Measurements from ENCODE around the gene GUCY2D. TPM values are rescaled to one million over a fixed set of nuclear protein-coding genes. Genes with fewer than 3 reads are reported as not detected.
"Not testable (repeated sequence)": the region's sequence is repeated elsewhere in the genome, so short reads cannot be mapped to it uniquely, and the experiment has no call there.

Gene GUCY2D
- total RNA-seq, result not detected in 2 replicates

DNA sequence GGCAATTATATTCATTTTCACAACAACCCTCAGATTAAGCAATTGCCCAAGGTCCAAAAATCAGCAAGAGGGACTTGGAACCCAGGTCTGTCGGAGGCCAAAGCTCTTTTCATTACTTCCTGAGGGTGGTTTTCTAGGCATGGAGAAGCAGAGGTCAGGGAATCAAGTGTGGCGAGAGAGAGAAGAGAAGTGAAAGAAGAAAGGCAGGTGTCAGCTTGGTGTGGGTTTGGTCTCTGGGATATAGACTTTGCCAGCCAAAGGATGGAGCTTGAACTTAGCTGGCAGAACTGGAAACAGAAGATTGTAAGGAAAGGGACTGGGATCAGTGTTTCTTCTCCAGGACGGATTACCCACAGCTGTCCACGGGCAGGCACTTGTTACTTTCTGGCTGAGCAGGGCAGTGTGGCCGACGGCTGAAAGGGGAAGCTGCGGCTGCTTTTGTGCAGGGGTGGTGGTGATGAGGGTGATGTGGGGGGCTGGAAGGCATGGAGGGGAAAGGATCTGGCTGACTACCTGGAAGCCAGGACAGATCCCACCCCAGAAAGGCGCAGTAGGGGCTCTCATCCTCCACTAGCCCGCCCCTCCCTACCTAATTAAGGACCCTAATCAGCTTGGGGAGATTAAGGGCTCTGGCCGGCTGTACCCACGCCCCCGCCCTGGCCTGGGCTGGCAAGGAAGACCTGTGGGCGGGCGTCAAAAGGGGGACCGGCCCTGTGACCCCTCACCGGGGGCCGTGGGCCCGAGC lies at the start of gene GUCY2D:
GUCY2D (plus strand) TSS at position 640 of the 745 bp plus-strand sequence. CDS start 433 bp downstream, outside the sequence.
- no peak for DNase-seq

DNA sequence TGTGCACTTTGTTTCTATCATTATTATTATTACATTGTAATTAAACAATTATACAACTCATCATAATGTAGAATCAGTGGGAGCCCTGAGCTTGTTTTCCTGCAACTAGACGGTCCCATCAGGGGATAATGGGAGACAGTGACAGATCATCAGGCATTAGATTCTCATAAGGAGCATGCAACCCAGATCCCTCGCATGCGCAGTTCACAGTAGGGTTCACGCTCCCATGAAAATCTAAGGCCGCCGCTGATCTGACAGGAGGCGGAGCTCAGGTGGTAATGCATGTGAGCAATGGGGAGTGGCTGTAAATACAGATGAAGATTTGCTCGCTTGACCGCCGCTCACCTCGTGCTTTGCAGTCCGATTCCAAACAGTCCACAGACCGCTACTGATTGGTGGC lies 49.1 kb upstream of the GUCY2D start:
- DNase-seq, result not testable (repeated sequence)

DNA sequence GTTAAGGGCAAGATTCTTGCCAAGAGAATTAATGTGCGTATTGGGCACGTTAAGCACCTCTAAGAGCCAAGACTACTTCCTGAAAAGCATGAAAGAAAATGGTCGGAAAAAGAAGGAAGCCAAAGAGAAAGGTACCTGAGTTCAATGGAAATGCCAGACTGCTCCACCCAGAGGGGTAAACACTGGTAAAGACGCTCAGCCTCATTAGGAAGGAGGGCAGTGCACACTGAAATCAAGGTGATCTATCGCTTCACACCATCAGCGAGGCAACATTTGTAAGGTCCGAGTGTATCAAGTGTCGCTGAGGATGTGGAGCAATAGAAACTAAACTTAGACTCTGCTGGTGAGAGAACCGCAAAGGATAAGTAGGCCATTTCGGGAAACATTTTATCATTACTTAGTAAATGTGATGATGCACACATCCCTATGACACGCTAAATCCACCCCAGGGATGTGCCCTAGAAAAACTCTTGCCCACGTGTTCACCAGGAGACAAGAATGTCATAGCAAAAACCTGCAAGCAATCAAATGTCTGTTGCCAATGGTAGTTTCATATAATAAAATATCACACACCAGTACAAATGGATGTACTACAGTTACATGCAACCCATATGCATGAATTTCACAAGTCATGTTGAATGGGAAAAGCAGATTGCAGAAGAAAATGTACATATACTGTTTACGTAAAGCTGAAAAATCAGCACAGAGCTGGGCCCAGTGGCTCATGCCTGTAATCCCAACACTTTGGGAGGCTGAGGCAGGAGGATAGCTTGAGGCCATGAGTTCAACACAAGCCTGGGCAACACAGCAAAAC lies 46.8 kb upstream of the GUCY2D start:
- DNase-seq, result no peak

DNA sequence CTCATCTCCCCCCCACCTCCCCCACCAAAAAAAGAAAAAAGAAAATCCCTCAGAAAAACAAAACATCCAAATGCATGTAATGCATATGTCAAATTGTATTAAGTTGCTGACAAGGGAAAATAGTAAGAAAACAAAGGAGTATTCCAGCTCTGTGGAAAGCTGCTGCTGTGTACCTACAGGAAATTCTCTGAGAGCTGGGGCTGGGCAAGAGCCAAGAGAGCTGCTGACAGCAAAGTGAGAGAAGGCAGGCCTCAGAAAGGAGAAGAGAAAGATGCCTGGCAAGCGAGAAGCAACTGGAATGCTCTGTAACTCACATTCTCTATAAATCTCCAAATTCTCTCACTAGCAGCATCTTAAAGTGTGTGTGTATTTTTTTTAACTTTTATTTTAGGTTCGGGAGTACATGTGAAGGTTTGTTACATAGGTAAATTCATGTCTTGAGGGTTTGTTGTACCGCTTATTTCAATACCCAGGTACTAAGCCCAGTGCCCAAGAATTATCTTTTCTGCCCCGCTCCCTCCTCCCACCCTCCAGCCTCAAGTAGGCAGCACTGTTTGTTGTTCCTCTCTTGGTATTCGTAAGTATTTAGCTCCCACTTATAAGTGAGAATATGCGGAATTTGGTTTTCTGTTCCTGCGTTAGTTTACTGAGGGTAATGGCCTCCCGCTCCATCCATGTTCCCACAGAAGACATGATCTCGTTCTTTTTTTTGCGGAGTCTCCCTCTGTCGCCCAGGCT lies 46.0 kb upstream of the GUCY2D start:
- peak; percentile 22 for DNase-seq

DNA sequence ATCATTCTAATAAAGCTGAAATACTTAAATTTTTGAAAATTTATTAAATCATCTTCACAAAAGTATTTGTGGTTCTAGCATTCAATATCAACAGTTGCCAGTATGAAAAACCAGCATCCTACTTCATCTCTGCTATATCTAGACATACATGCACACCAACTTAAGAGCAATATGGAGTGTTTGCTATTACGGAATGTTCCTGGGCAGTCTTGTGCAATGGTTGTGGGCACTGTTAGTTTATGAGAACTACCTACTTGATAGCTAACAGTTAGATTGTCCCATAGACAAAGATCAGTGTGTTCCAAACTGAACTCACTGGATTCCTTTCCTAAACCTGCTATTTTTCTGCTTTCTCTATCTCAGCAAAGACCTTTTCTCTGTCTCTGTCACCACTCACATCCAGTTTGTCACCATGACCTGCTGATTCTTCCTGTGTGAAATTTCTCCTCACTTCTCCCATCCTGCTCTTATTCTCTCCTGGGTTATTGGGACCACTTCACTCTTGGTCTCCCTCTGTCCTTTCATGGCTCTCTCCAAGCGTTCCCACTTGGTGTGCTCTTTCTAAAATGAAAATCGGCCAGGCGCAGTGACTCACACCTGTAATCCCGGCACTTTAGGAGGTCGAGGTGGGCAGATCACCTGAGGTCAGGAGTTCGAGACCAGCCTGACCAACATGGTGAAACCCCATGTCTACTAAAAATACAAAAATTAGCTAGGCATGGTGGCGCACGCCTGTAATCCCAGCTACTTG lies 42.7 kb upstream of the GUCY2D start:
- DNase-seq, result no peak

DNA sequence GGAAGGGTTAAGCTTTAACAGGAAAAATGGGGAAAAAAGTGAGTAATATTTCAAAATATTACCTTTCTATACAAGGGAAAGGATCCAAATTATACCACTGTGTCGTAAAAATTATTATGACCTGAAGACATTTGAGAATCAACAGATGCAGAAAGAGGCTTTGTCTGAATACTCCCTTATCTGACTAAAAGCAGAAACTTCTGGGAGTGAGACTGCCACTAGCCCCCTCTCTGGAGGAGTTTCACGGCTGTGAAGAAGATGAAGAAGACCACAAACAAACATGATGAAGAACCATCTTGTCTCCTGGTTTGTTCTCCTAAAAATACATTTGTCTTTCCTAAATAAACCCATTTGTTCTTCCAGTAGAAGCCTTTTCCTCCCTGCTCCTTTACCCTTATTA lies 41.0 kb upstream of the GUCY2D start:
- DNase-seq, result no peak

DNA sequence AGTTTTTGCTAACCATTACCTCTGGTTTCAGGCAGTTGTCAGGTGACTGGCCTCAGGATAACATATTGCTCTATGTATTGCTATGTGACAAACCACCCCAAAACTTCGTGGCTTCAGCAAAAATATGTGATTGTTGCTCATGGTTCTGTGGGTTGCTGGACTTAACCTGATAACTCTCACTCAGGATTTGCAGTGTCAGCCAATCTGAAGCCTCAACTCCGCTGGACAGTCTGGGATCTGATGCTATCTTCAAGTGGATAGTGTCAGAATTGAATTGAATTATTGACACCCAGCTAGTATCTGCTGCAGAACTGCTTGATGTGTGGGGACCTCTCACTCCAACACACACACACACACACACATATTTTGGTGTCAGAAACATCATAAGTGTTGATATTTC lies 34.7 kb upstream of the GUCY2D start:
- DNase-seq, result no peak

DNA sequence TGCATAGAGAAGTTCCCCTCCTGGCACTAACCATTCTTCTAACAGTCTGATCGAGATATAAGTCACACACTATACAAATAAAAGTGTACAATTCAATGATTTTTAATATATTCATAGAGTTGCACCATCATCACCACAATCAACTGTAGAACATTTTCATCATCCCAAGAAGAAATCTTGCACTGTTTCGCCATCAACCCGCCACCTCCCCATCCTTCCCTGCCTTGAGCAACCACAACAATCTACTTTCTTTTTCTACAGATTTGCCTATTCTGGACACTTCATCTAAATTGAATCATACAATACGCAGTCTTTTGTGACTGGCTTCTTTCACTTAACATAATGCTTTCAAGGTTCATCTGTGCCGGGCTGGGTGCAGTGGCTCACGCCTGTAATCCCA lies 33.0 kb upstream of the GUCY2D start:
- DNase-seq, result no peak

DNA sequence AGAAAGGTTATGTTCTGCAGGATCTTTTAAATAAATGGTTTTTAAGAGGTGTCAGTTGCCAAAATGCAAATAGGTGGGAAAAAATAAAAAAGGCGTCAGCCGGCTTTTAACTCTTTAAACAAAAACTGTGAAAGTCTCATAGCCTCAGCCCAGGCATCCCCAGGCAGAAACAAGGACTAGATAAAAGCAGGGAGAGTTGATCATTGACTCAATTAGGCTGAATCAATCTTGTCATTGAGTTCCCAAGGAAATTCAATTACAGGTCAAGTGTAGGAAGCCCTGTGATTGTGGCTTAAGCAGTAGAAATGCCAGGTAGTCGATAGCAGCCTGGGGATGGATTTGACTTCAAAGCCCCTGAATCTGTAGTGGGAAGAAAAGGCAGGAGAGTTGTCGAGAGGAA lies 30.8 kb upstream of the GUCY2D start:
- DNase-seq, result no peak

DNA sequence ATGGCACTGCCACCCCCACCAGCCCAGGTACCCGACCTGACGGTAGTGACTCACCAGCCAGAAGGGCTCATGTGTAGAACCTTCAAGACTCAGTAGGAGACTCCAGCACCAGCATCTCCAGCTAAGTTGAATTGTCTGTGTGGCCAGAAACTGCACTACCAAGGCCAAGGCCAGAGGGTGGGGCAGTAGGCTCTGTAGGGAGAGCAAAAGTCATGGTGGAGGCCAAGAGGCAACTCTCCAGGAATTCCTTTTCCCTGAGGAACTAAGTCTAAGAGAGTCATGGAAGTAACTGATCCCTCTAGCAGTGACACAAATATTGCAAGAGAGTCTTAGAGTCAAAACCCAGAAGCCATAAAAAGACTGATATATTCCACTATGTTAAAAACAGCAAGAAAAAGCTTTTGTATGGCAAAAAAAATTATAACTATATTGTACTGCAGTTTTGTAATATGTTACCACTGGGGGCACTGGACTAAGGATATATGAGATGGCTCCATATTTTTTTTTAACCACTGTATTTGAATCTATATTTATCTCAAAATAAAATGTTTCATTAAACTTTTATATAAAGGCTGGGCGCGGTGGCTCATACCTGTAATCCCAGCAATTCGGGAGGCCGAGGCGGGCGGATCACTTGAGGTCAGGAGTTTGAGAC lies 30.2 kb upstream of the GUCY2D start:
- peak; percentile 13 for DNase-seq

DNA sequence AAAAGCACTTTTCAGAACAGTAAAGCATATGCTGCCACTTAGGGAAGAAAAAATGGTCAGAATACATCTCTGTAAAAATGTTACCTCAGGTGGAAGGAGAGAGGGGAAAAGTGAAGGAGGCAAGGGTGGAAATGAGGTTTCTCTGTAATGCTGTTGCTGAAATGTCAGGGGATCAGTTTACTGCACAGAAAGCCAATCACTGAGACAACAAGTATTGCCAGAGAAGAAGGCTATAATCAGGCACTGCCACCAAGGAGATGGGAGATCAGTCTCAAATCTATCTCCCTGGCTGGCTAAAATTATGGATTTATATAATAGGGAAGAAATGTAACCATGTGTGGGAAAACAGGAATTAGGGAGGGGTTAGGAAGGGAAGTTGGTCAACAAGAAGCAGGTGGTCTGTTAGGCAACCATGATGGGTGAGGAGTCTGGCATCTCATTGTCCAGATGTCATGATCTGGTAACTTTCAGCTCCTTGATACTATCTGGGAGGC lies 27.7 kb upstream of the GUCY2D start:
- DNase-seq, result no peak

DNA sequence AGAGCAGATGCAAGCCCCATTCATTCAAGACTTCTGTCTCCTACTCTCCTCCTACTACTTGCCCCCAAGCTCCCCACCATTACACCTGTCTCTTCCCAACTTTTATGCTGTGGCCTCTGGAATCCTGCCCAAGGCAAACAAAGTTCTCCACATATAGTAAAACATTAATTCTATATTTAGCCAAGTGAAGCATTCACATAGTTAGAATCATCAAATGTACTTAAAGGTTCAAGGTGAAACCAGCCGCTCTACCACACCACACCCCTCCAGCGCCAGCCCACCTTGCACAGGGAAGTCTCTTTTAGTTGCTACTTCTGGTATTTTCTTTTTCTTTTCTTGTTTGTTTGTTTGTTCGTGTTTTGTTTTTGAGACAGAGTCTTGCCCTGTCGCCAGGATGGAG lies 25.4 kb upstream of the GUCY2D start:
- no peak for DNase-seq

DNA sequence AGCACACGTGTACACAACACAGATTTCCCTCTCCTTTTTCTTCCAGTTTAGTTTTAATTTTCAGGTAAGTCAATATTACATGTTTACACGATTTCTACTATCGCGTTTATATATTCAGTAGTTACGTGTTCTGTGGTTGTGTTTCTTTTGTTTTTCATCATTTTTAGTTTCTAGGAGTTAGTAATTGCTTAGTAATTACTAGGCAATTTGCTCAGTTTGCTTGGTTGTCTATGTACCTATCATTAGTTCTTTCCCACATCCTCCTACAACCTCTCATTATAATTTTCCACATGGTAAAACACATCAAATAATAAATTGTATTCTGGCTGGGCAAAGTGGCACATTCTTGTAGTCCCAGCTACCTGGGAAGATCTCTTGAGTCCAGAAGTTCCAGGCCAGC lies 24.6 kb upstream of the GUCY2D start:
- no peak for DNase-seq

DNA sequence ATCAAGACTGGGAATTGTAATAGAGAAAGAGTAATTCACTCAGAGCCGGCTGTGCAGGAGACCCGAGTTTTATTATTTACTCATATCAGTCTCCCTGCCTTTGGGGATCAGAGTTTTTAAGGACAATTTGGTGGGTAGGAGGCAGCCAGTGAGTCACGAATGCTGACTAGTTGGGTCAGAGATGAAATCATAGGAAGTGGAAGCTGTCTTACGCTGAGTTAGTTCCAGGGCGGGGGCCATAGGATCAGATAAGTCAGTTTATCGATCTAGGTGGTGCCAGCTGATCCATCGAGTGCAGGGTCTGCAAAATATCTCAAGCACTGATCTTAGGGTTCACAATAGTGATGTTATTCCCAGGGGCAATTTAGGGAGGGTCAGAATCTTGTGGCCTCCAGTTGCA lies 20.2 kb upstream of the GUCY2D start:
- DNase-seq, result peak; percentile 49

DNA sequence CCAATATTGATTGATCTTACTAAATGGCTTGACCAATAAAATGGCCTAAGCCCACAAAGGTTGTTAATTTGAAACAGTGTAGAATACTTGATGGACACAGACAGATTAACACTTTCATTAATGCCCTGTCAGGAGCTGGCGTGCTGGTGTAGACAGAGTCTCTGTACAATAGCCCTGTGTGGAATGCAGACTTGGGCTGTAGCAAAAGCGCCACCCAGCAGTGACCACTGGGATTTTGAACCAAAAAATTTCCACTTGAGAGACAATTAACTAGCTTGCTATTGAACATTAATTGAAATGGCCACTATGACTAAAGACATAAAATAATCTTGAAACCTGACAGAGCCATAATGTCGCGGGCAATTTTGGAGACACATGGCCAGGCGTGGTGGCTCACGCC lies 19.7 kb upstream of the GUCY2D start:
- peak; percentile 61 for DNase-seq

DNA sequence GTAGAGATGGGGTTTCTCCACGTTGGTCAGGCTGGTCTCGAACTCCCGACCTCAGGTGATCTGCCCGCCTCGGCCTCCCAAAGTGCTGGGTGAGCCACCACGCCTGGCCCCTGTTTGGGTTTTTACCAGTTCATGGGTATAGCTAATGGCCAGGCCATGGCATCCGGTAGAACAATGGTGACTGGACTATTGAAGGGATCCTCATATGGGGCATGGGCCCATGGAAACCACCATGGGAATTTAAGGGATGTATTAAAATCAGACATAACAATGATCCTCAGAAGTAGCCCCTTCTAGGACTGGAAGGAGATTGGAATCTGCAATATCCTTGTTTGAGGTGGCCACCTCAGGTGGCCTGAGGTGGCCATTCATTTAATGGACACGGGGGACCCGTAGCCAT lies 17.5 kb upstream of the GUCY2D start:
- no peak for DNase-seq

DNA sequence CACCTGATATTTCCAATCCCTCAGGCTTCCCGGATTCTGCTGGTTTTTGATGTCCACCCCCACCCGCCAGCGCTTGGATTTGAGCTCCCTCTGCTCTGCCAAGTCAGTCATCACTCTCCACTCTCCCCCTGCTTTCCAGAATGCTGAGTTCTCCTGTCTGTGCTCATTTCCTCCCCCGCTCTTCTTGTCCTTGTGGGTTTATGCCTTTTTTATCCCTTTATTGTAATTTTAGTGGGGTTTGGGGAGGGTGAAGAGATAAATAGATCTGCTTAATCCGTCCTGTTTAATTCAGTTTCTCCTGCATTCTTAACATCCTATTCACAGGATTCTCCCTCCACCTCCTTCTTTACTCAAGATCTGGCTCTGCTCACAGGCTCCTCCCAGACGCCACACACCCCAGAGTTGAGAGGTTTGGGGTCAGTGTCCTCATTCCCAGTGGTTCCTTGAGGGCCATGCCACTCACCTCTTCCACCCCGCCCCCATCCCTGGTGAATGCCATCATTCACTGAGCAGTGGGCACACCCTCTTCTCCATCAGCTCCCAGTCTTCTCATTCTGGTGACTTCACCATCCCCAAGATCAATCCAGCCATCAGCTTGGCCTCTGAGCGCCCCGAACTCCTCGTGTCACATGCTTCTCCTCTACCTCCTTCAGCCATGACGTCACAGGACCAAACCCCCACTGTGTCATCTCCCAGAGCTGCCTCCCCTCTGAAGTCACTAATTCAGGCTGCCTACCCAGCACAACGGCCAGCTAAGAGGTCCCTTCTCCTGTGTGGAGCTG lies 15.1 kb upstream of the GUCY2D start:
- DNase-seq, result no peak

DNA sequence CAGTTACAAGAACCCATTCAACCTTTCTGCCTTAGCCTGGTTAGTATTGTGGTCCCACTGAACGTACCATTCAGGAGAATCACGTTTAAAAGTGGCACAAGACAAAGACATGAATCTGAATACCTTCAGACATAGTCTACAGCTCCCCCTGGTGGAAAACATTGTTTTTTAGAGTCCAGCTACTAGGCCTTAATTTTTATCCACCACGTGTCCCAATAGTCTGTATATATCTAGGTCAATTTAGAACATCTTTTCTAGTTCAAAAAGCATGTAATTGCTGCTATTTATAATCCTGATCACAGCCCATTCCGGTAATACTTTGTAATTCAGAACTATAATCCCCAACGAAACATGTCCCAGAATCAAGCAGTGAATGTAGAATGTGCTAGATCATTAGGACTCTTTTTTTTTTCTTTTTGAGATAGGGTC lies 13.7 kb upstream of the GUCY2D start:
- peak; percentile 92 for DNase-seq

DNA sequence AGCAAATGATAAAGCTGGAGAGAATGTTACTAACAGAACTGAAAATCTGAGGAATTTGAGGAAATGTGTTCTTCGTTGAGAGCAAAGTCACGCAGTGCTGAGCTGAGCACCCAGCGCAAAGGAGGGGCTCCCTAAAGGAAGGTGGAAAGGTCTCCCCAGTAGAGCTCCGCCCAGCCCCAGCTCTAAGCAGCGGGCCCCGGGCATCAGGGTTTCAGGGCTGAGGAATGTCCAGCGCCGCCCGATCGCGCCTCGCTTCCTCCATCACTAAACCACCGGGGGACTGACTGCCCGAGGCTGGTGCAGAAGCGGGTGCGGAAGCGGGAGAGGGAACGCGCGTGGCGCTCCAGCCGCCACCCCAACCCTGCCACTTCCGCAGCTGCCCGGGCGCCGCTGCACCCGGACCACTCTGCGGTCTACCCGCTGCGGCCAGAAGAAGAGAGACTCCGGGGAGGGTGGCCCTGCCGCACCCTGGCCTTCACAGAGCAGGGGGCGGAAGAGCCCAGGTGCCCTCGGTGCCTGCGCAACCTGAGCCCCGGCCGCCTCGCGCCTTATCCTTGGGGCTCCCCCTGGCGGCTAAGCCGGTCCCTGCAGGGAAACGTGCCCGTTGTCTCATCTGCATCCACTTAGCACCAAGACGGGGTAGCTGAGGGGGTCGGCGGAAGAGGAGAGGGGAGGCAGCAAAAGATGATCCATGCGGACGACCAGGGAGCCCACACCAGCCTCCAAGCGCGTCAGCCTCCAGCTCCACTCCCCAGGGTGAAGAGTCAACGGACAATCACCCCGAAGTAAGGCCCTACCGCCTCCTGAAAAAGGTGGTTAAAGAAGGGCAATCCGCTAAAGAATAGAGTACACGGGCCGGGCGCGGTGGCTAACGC lies 12.4 kb upstream of the GUCY2D start:
- peak; percentile 78 for DNase-seq

DNA sequence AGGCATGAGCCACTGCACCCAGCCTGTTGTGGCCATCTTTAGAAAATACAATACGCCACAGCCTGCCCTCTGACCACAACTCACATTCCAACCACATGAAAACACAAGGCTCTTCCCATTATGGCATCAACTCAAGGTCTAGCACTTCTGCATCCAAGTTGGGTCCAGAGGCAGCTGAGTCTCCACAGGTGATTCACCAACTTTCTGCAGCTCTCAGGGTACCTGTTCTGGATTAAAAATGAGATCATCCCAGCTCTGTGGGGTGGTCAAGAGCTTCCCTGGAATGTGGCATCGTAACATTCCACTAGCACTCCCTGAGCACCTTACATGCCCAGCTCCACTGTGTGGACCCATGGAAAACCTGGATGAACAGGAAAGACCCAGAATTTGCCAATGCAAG lies 9.9 kb upstream of the GUCY2D start:
- no peak for DNase-seq
